Cerebellar nuclear complex (tissue), 1 donor: ENCODE data around the gene PCNX2.

Source experiments
- DNase-seq, 2 experiments: peaks; one replicate each; lab custom pipeline; 2025; lab: John Stamatoyannopoulos, UW

The PCNX2 gene

GRCh38 chr1:232962761-232963745, 332.5 kb downstream of the PCNX2 start:
- no peak for DNase-seq

DNA sequence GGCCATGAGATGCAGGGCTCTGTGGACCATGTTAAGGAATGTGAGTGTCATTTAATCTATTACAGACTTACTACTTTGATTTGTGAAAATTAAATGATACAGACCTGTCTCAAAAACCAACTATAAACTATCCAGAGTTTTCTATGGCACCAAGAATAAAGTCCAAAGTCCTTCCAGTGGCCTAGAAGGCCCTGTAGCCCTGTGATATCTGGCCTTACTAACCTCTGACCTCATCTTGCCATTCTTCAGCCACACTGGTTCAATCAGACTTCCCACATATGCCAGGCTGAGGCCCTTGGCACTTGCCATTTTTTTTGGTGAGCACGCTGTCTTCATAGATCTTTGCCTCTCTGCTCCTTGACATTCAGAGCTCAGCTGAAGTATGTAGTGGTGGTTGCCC, 337.5 kb downstream of the PCNX2 start:
- no peak for DNase-seq

GRCh38 chr1:232956081-232956480, 339.4 kb downstream of the PCNX2 start:
- no peak for DNase-seq

GRCh38 chr1:232954594-232955365, 340.7 kb downstream of the PCNX2 start:
- DNase-seq = no peak

GRCh38 chr1:232952514-232953499, 342.7 kb downstream of the PCNX2 start:
- no peak for DNase-seq

GRCh38 chr1:232951605-232952004, 343.9 kb downstream of the PCNX2 start:
- no peak for DNase-seq

- no peak for DNase-seq
Measured at GRCh38 chr1:232951180-232951579, 344.3 kb downstream of the PCNX2 start.

GRCh38 chr1:232950197-232951176, 345.0 kb downstream of the PCNX2 start, which contains the start of gene NTPCR:
Gene NTPCR (plus strand): TSS chr1:232950611. CDS start chr1:232950711, 100 bp downstream.
- DNase-seq = peak in 1 of 2 experiments; percentile 68

- DNase-seq = no peak
Measured at GRCh38 chr1:232949636-232950196, 345.8 kb downstream of the PCNX2 start.

- DNase-seq = no peak
Measured at GRCh38 chr1:232944347-232944746, 351.2 kb downstream of the PCNX2 start.

- DNase-seq = no peak
Measured at GRCh38 chr1:232943679-232944252, 351.8 kb downstream of the PCNX2 start.

- DNase-seq = no peak
Measured at GRCh38 chr1:232942413-232943294, 352.9 kb downstream of the PCNX2 start.

DNA sequence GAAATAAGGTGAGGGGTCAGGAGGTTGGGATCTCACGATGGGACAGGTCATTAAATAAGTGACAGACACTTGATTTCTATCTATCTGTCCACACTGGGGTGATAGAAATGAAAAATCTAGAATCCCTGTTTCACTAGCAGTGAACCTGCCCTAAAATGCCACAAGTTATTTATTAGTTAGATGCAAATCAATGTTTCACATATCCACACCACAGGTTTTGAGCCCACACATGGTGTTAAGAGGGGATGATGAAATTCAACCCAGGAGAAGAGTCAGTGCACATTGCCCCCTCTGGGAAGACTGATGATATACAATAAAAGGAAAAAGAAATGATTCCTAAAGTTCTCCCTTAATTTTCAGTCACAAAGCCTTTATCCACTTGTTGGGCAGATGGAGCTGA, 355.3 kb downstream of the PCNX2 start:
- no peak for DNase-seq

GRCh38 chr1:232939748-232940147, 355.8 kb downstream of the PCNX2 start:
- DNase-seq = no peak

DNA sequence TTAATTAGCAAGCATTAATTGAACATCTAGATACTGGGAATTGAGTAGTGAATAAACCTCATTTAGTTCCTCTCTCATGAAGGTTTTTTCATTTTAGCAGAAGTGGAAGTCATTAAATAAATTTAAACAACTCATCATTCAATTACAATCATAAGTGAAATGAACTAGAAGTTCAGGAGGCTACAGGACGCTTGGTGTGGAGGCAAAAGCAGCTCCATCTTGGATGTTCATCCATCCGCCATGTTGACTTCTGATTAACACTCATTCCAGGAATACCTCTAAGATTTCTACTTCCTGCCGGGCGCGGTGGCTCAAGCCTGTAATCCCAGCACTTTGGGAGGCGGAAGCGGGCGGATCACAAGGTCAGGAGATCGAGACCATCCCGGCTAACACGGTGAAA, 356.6 kb downstream of the PCNX2 start:
- no peak for DNase-seq

DNA sequence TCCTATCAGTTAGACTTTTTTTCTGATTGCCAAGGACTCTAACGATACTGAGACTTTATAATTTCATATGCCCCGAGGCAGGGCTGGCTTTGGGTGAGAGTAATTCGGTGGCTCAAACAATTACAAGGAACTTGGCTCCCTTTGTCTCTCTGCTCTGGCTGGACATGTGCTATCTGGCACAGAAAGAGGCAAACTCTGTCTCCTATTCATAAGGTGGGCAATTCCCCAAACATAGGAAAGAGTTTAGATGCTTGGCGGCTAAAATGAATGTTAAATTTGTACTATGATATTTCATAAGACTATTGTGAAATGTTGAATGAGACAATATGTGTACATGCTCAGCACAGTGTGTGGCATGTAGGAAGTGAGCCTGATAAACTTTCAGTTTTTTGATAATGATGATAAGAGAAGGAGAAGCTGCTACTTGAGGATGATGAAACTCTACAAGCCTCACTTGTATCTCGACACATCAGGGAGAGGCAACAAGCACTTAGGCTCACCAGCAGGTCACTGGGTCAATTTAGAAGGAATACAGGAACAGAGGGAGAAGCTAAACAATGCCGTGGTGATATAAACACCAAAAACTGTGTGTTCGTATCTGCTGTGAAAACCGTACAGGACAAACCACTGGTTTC, 357.7 kb downstream of the PCNX2 start:
- no peak for DNase-seq

- DNase-seq = no peak
Measured at GRCh38 chr1:232936941-232937340, 358.6 kb downstream of the PCNX2 start.
